PC-9 (cell line): ENCODE data around the gene RAB11FIP4. TPM values are rescaled to one million over a fixed set of nuclear protein-coding genes. Genes with fewer than 3 reads are reported as not detected.

ENCODE experiments used
- BruUV-seq: library from RNA; stranded (reverse); fragments of 400-500 nt; replicated peaks from 2 replicates; lab custom pipeline; 2021; lab: Mats Ljungman, UMichigan
- CTCF ChIA-PET: fragments of 300-600 bp; sonication (Branson Sonifier 250); formaldehyde crosslinking; loops from one replicate; lab custom pipeline; 2022; ENCODE audit warnings: antibody characterized with exemption; lab: Charles Lee
- POLR2A ChIA-PET: fragments of 300-600 bp; sonication (Branson Sonifier 250); formaldehyde crosslinking; loops from one replicate; lab custom pipeline; 2022; ENCODE audit warnings: antibody characterized with exemption; ENCODE audit not compliant: unreplicated experiment; lab: Charles Lee
- DNase-seq, 2 experiments: peaks; one replicate each; pipeline versions ENCODE4 v3.0.0 to v3.0.0-alpha.2; 2015 to 2022; ENCODE audit warnings: mixed read lengths in 1 of 2
- H2AFZ ChIP-seq: fragments of 200-600 bp; sonication (generic); 2 replicates; pipeline ENCODE4 v1.8.1; 2017; ENCODE audit warnings: antibody characterized with exemption
- H3F3A ChIP-seq: fragments of 200-600 bp; sonication (generic); 2 replicates; pipeline ENCODE4 v1.8.1; 2017; ENCODE audit warnings: antibody characterized with exemption, mild to moderate bottlenecking, low read depth; ENCODE audit not compliant: insufficient read depth
- H3K27ac ChIP-seq: fragments of 200-600 bp; sonication (generic); 2 replicates; pipeline ENCODE4 v1.6.1; 2016; ENCODE audit warnings: mixed run types
- H3K27me3 ChIP-seq: fragments of 200-600 bp; sonication (generic); 2 replicates; pipeline ENCODE4 v1.6.1; 2016; ENCODE audit warnings: low read depth, mixed run types; ENCODE audit not compliant: insufficient read depth
- H3K36me3 ChIP-seq: fragments of 200-600 bp; sonication (generic); 2 replicates; pipeline ENCODE4 v1.6.1; 2016; ENCODE audit warnings: low read depth, mixed run types
- H3K4me1 ChIP-seq: fragments of 200-600 bp; sonication (generic); replicated peaks from 2 replicates; pipeline ENCODE4 v1.6.1; 2016; ENCODE audit warnings: mixed run types; ENCODE audit not compliant: insufficient read depth
- H3K4me2 ChIP-seq: fragments of 200-600 bp; sonication (generic); 2 replicates; pipeline ENCODE4 v1.6.1; 2017; ENCODE audit warnings: mixed run types
- H3K4me3 ChIP-seq: fragments of 200-600 bp; sonication (generic); 2 replicates; pipeline ENCODE4 v1.6.1; 2016; ENCODE audit warnings: mixed run types
- H3K79me2 ChIP-seq: fragments of 200-600 bp; sonication (generic); 2 replicates; pipeline ENCODE4 v1.6.1; 2017; ENCODE audit warnings: low read depth, mixed run types
- H3K9me2 ChIP-seq: fragments of 200-600 bp; sonication (generic); 2 replicates; pipeline ENCODE4 v1.8.1; 2017; ENCODE audit warnings: mild to moderate bottlenecking; ENCODE audit not compliant: insufficient read depth
- H3K9me3 ChIP-seq: fragments of 200-600 bp; sonication (generic); 2 replicates; pipeline ENCODE4 v1.8.1; 2016; ENCODE audit warnings: low read depth; ENCODE audit not compliant: insufficient read depth
- H4K20me1 ChIP-seq: fragments of 200-600 bp; sonication (generic); 2 replicates; pipeline ENCODE4 v1.8.1; 2017; ENCODE audit not compliant: insufficient read depth
- CTCF ChIP-seq: fragments of 200-600 bp; sonication (generic); conservative IDR thresholded peaks from 2 replicates; pipeline ENCODE4 v1.6.1; 2017; ENCODE audit warnings: mixed run types, antibody characterized with exemption, mild to moderate bottlenecking, moderate library complexity
- EZH2 ChIP-seq: fragments of 200-600 bp; sonication (generic); IDR thresholded peaks from 2 replicates; pipeline ENCODE4 v1.8.0; 2017; ENCODE audit warnings: antibody characterized with exemption, low read depth
- intact Hi-C: fragments of 100-400 bp; cut with micrococcal nuclease; formaldehyde crosslinking; loops from one replicate; pipeline ENCODE4 v1.10.0; 2022; ENCODE audit not compliant: unreplicated experiment
- total RNA-seq: library from RNA; stranded (reverse); gene quantifications from 2 replicates; pipeline ENCODE4 v1.2.3, GENCODE V29; 2021

Gene RAB11FIP4
- total RNA-seq, 1 experiment from 2014 or later, result 22.9 TPM

- H3K27ac ChIP-seq, result peak overlapping the region; percentile 36
Measured at GRCh38 chr17:31550389-31551056, 159.0 kb downstream of the RAB11FIP4 start.

GRCh38 chr17:31552568-31552967 is 161.1 kb downstream of the RAB11FIP4 start:
- CTCF ChIA-PET, result no interaction called here
- POLR2A ChIA-PET, result no interaction called here

More at GRCh38 chr17:31550389-31551056, 159.0 kb downstream of the RAB11FIP4 start:
- ChIA-PET CTCF (interaction anchor here (0.6 kb wide), 1 partner anchor 102 kb away, joined by 9 read pairs; no protein-coding TSS in a partner anchor), POLR2A (no interaction called here)
- H3K4me1 ChIP-seq, result 0 out of 2 replicates have a peak, but pooled peaks cover 10% of the 10 kb centered on the region
- no peaks in the 10 kb centered on the region for H3K27me3 ChIP-seq
- H2AFZ ChIP-seq, result peak overlapping the region; percentile 78
- H3K4me3 ChIP-seq, result peak overlapping the region; percentile 93
- no peak for DNase-seq
- no peaks in the 10 kb centered on the region for H3K36me3 ChIP-seq
- no peaks in the 10 kb centered on the region for H3K9me3 ChIP-seq
- peaks cover 13% of the 10 kb centered on the region for H3F3A ChIP-seq
- H4K20me1 ChIP-seq, result no peaks in the 10 kb centered on the region
- TF ChIP-seq EZH2 (no peak), CTCF (no peak)
- no TSS peak for BruUV-seq
- no peaks in the 10 kb centered on the region for H3K9me2 ChIP-seq
- intact Hi-C loops, result loop anchor here (10.0 kb wide), 1 partner anchor 104 kb away; no protein-coding TSS in a partner anchor
- no peaks in the 10 kb centered on the region for H3K79me2 ChIP-seq
- H3K4me2 ChIP-seq, result peak overlapping the region; percentile 80

GRCh38 chr17:31553506-31553905 is 162.0 kb downstream of the RAB11FIP4 start:
- ChIA-PET CTCF (no interaction called here), POLR2A (no interaction called here)
- H3K4me1 ChIP-seq, result peaks cover 15% of the 10 kb centered on the region; the same call in 1 of the 2 replicates
- intact Hi-C loops, result loop anchor here (10.0 kb wide), 1 partner anchor 101 kb away; no protein-coding TSS in a partner anchor
- no peaks in the 10 kb centered on the region for H4K20me1 ChIP-seq
- H2AFZ ChIP-seq, result no peak overlapping the region
- no peak overlapping the region for H3K27ac ChIP-seq
- peaks cover 18% of the 10 kb centered on the region for H3F3A ChIP-seq
- no peak for DNase-seq
- TF ChIP-seq EZH2 (no peak), CTCF (no peak)
- BruUV-seq, result no TSS peak
- H3K4me3 ChIP-seq, result no peak overlapping the region
- H3K36me3 ChIP-seq, result no peaks in the 10 kb centered on the region
- H3K4me2 ChIP-seq, result no peak overlapping the region
- H3K9me3 ChIP-seq, result no peaks in the 10 kb centered on the region
- H3K9me2 ChIP-seq, result no peaks in the 10 kb centered on the region
- H3K27me3 ChIP-seq, result no peaks in the 10 kb centered on the region
- H3K79me2 ChIP-seq, result no peaks in the 10 kb centered on the region

More at GRCh38 chr17:31552568-31552967, 161.1 kb downstream of the RAB11FIP4 start:
- no peaks in the 10 kb centered on the region for H3K9me3 ChIP-seq
- H3K4me2 ChIP-seq, result no peak overlapping the region
- 0 out of 2 replicates have a peak, but pooled peaks cover 10% of the 10 kb centered on the region for H3K4me1 ChIP-seq
- H3K27me3 ChIP-seq, result no peaks in the 10 kb centered on the region
- H3K79me2 ChIP-seq, result no peaks in the 10 kb centered on the region
- intact Hi-C loops, result loop anchor here (10.0 kb wide), 1 partner anchor 102 kb away; no protein-coding TSS in a partner anchor
- H2AFZ ChIP-seq, result no peak overlapping the region
- no TSS peak for BruUV-seq
- H3K27ac ChIP-seq, result no peak overlapping the region
- TF ChIP-seq EZH2 (no peak), CTCF (no peak)
- H3K36me3 ChIP-seq, result no peaks in the 10 kb centered on the region
- peaks cover 13% of the 10 kb centered on the region for H3F3A ChIP-seq
- no peaks in the 10 kb centered on the region for H3K9me2 ChIP-seq
- DNase-seq, result no peak
- H3K4me3 ChIP-seq, result no peak overlapping the region
- H4K20me1 ChIP-seq, result no peaks in the 10 kb centered on the region
